GM19468 (cell line): ENCODE data around the gene NKD2.
"Not testable (repeated sequence)": the region's sequence is repeated elsewhere in the genome, so short reads cannot be mapped to it uniquely, and the experiment has no call there.

Source experiments
- ATAC-seq: cut with Tn5 transposase; IDR thresholded peaks from one replicate; pipeline ENCODE4 v1.9.1; 2021; ENCODE audit warnings: mild to moderate bottlenecking, moderate library complexity, moderate number of reproducible peaks; ENCODE audit not compliant: unreplicated experiment; ENCODE audit errors: extremely low read depth

NKD2 gene

DNA sequence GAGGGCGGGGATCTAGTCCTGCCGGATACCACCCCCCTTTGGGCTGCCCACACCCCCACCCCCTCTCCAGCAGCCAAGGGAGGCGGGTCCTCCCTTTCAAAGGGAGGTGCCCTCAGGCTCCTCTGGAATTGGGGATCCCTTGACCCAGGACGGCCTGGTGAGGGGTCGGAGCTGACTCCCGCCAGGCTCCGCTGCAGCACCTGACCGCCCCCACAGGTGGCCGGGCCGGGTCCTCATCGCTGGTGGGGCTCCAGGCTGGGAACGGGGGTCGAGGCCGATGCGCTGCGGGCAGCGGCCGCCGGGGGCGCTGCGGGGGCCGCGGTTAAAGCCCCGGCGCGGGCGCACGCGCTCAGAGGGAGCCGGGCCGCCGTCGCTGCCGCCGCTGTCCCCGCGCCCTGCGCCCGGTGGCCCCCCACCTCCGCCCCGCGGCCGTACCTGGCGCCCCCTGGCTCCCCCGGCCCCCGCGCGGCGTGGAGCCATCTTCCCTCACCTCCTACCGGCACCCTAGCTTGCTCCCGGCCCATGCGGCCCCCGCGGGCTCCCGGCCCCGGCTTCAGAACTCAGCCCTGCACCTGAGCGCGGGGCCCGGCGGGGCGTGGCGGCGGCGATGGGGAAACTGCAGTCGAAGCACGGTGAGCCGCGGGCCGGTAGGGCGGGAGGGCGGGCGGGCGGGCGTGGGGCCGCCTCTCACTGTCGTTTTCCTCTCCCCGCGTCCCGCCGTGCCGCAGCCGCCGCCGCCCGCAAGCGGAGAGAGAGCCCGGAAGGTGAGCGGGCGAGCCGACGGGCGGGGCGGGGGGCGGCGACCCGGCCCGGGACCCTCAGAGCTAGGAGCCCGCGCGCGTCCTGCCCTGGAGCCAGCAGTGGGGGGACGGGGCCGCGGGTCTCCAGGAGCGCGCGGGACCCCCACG, at the start of gene NKD2:
Gene NKD2, plus strand, starts transcription at position 352 of the 908 bp plus-strand sequence. Its CDS starts 256 bp downstream, at position 608.
- ATAC-seq: no peak

- ATAC-seq: no peak
These were observed 48.7 kb upstream of the NKD2 start for GRCh38 chr5:959581-960531.

DNA sequence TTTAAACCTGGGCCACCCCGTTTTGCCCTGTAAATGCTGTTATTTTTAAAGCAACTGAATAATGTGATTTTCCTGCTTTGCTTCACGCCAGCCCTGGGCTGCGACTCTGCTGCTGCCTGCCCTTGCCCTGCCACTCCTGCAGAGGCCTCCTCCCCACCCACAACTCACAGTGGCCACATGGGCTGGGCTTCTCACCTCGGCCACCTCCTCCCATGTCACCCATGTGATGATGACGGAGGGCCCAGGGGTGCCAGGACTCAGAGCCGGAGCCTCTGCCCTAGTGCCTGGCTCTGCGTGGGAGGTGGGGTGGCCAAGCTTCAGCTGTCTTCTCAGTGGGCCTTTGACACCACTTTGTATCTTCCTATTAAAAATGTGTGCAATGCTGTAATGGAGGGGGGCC, 48.1 kb upstream of the NKD2 start:
- no peak for ATAC-seq

- ATAC-seq: no peak
These were observed 47.4 kb upstream of the NKD2 start for GRCh38 chr5:961002-961710.

GRCh38 chr5:961711-962240, 46.8 kb upstream of the NKD2 start:
- no peak for ATAC-seq

DNA sequence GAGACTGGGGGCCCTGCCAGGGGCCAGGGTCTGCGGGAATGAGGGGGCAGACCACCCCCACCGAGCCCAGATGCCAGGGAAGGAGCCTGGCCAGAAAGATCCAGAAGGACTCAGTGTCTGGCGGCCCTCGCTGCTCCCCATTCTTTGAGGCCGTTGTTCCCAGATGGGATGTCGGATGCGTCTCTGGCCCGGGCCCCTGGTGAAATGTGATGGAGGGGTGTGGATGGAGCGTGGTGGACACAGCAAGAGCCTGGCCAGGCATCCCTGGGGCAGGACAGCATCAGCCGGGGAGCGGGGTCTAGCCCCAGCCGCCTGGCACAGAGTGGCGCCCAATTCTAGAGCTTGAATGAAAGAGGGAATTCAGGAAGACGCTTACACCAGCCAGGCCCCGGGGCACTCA, 46.2 kb upstream of the NKD2 start:
- ATAC-seq: no peak

- no peak for ATAC-seq
These were observed 45.8 kb upstream of the NKD2 start for GRCh38 chr5:962801-963200.

DNA sequence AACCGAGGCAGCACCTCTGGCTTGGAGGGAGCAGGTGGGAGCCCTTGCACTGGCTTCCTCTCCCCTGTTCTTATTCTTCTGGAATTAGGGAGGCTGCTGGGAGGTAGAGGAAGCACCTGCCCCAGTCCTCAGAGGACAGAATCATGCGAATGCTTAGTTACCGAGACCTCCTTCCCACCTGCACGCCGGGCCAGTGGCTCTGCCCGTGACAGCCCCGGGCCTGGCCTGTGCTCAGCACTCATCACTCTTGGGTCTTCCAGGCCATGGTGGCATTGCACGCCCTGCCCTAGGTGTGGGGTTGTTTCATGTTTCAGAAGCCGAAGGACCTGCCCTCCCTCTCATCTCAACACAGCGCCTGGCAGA, 45.3 kb upstream of the NKD2 start:
- ATAC-seq: no peak

DNA sequence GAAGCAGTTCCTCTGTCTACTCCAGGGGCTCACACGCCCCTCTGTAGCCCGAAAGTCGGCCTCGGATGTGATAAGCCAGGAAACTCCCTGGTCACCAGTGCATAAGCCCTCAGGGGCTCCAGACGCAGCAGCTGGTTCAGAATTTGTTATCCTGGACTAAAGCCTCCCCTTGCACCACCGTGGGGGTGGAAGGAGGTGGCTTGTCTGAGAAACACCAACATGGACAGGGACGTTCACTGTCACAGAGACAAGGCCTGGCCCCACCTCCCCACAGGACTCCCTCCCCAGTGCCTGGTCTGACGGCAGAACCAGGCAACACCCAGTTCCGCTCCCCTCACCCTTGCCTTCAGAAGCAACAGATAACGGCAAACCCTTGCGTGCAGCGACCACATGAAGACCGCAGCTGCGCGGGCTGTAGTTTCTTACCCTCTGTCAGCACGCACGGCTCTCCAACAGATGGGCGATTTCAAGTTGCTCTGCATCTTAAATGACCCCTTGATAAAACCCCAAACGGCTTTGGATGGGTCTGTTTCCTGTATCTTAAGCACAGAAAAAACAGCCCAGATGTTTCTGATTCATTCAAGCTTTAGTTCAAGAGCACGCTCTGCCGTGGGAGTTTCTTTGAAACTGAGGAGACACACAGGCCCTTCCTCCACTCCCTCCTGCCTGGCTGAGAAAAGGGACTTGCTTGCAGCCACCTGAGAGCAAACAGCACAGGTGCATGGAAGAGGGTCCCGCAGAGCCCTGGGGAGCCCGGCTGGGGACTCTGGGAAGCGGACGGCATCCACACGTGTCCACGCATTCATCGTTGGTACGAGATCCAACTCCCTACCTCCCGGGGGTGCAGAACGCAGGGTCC, 44.7 kb upstream of the NKD2 start:
- ATAC-seq: peak; percentile 54

DNA sequence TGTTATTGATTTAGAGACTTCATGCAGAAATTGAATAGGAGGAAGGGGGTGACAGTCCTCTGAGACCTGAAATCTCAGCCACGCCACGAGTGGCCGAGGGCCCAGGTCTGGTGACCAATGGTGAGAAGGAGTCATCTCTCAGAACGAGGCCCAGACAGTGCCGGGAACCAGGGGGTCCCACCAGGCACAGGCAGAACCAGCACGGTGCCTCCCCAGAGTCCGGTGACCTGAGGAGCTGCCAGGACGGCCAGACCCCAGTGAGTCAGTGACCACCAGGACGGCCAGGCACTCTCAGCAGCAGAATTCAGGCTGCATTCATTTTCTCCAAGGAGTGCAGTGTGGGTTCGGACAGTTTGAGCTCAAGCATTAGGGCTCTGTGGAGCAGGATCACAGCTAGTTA, 43.8 kb upstream of the NKD2 start:
- no peak for ATAC-seq

DNA sequence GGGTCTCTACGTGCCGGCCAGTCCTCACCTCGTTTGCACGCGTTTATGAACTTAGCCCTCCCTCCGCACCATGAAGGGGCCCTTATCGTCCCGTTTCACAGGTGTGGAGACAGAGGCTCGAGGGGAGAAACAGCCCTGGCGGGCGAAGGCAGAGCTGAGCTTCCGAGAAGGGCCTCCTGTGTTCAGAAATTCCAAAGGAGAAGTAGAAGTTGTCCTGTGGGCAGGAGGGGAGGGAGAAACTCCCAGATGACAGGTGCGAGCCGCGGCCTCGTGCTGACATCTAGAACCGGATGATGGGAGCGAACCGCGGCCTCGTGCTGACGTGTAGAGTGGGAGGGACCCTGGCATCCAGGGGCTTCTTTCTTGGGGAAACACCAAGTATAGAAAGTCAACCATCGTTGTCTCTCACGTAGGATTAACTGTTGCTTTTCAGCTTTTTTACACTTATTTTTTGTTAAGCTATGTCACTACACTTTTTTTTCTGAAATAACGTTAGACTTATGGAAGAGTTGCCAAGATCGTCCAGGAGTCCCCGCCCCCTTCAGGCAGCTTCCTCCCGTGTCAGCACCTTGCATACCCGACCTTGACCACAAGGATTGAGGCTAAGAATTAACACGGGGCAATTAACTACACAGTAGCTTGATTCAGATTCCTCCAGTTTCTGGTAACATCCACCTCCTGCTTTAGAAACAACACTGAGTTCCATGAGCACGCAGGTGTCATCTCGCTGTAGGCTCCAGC, 42.8 kb upstream of the NKD2 start:
- ATAC-seq: no peak

GRCh38 chr5:966345-966710, 42.3 kb upstream of the NKD2 start:
- ATAC-seq: no peak

GRCh38 chr5:966941-967340, 41.7 kb upstream of the NKD2 start:
- no peak for ATAC-seq

- no peak for ATAC-seq
These were observed 39.7 kb upstream of the NKD2 start for GRCh38 chr5:968881-969280.

DNA sequence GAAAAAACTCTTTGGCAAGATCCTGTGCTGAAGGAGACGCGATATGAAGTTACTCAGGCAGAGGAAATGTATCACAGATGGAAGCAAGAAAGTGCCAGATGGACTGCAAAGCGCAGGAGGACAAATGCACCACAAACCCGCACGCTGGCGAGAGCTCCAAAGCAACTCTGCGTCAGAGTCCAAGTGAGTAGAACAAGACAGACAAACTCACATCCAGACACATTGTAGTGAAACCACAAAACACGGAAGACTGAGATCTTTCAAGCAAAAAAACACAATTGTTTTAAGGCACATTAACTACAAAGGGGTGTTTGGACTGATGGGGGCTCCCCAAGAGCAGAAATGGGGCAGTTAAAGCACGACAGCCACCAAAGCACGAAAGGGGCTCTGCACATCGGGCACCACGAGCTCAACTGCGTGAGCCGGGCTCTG, 39.2 kb upstream of the NKD2 start:
- ATAC-seq: no peak

DNA sequence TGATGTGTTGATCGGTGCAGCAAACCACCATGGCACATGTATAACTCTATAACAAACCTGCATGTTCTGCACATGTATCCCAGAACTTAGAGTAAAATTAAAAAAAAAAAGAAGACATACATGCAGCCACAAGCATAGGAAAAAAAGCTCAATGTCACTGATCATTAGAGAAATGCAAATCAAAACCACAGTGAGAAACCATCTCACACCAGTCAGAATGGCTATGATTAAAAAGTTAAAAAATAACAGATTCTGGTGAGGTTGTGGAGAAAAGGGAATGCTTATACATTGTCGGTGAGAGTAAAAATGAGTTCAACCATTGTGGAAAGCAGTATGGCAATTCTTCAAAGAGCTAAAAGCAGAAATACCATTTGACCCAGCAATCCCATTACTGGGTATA, 36.0 kb upstream of the NKD2 start:
- not testable (repeated sequence) for ATAC-seq

- no peak for ATAC-seq
These were observed 31.5 kb upstream of the NKD2 start for GRCh38 chr5:976849-977751.

DNA sequence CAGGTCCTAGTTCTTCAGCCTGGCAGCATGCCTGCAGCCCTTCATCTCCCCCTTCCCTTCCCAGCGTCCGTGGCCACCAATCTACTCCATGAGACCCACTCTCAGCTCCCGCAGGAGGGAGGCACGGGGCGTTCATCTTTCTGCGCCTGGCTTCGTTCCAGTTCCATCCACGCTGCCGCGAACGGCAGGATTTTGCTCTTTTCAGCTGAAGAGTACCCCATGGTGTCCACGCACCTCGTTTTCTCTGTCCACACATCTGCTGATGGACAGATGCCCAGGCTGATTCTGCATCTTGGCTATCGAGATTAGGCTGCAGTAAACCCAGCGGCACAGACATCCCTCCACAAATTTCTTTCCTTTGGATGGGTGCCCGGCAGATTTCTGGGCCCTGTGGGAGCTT, 30.5 kb upstream of the NKD2 start:
- ATAC-seq: no peak
